GM12873 (cell line): ENCODE results near the gene LYRM1.

Experiments used
- CTCF ChIP-seq: IDR thresholded peaks from 2 replicates; pipeline ENCODE4 v1.5.1; 2012; ENCODE audit warnings: low read depth, mild to moderate bottlenecking, moderate library complexity, low read length, control low read depth; ENCODE audit not compliant: insufficient read depth; ENCODE audit errors: missing control alignments

LYRM1 gene

GRCh38 chr16:20918486-20919239, 18.1 kb downstream of the LYRM1 start:
- no peak for TF ChIP-seq CTCF

GRCh38 chr16:20920091-20920490, 19.5 kb downstream of the LYRM1 start:
- no peak for TF ChIP-seq CTCF

- no peak for TF ChIP-seq CTCF
Measured at GRCh38 chr16:20920799-20921198, 20.2 kb downstream of the LYRM1 start.

GRCh38 chr16:20923876-20924275, 23.3 kb downstream of the LYRM1 start:
- no peak for TF ChIP-seq CTCF

GRCh38 chr16:20925751-20926150, 25.2 kb downstream of the LYRM1 start:
- no peak for TF ChIP-seq CTCF

GRCh38 chr16:20928774-20929411, 28.3 kb downstream of the LYRM1 start:
- TF ChIP-seq CTCF: no peak

GRCh38 chr16:20930365-20930690, 29.8 kb downstream of the LYRM1 start:
- no peak for TF ChIP-seq CTCF
